Measurements from ENCODE around the gene ZNRF3. TPM values are rescaled to one million over a fixed set of nuclear protein-coding genes. Genes with fewer than 3 reads are reported as not detected.

Gene ZNRF3
- total RNA-seq, 3 donors from 2014 or later, result 5.5 to 10.6 (median 5.8) TPM

DNA sequence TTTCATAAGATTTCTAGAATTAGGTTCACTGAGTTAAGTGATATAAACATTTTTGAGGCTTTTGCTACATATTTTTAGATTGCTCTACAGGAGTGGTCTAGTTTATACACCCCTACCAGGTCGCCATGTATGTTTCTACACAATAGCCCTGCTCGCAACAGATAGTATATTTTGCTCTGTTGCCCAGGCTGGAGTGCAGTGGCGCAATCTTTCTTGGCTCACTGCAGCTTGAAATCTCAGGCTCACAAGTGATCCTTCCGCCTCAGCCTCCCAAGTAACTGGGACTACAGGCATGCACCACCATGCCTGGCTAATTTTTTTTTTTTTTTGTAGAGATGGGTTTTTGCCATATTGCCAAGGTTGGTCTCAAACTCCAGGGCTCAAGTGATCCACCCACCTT lies 10.4 kb downstream of the ZNRF3 start:
- Histone ChIP-seq H3K4me1 (ENCODE audit: low read depth) (peaks cover 13% of the 10 kb centered on the region), H3K9me3 (no peaks in the 10 kb centered on the region), H3K36me3 (ENCODE audit: low read depth) (no peaks in the 10 kb centered on the region), H3K4me3 (no peak overlapping the region)
- intact Hi-C loops (cut with DNase I, micrococcal nuclease), result no loop called here
- TF ChIP-seq, protein P1, sequence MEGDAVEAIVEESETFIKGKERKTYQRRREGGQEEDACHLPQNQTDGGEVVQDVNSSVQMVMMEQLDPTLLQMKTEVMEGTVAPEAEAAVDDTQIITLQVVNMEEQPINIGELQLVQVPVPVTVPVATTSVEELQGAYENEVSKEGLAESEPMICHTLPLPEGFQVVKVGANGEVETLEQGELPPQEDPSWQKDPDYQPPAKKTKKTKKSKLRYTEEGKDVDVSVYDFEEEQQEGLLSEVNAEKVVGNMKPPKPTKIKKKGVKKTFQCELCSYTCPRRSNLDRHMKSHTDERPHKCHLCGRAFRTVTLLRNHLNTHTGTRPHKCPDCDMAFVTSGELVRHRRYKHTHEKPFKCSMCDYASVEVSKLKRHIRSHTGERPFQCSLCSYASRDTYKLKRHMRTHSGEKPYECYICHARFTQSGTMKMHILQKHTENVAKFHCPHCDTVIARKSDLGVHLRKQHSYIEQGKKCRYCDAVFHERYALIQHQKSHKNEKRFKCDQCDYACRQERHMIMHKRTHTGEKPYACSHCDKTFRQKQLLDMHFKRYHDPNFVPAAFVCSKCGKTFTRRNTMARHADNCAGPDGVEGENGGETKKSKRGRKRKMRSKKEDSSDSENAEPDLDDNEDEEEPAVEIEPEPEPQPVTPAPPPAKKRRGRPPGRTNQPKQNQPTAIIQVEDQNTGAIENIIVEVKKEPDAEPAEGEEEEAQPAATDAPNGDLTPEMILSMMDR (IDR thresholded peaks at IDR 0.05), result no peak
- no peak for ATAC-seq
- no peak for DNase-seq

DNA sequence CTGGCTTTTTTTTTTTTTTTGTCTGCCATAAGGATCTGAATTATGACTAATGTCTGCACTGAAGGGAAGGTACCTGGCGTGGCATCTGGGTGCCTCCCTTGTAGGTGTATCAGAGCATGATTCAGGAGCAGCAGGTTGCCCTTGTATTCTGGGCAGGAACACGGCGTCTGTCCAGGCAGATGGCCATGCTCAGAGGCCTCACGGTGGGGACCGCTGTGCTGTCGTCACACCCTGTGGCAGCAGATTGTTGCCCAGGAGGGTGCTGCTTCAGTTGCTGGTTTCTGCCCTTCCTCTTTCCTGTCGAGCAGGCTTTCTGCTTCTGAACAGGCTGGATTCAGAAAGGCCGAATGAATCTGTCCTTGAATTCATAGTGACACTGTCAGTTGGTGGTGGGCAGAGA lies 11.0 kb downstream of the ZNRF3 start:
- H3K4me1 ChIP-seq (ENCODE audit: low read depth), result peaks cover 13% of the 10 kb centered on the region
- ATAC-seq (peak; percentile 91), DNase-seq (peak; percentile 47 to 76 (median 67))
- no peak overlapping the region for H3K4me3 ChIP-seq
- H3K9me3 ChIP-seq, result no peaks in the 10 kb centered on the region
- H3K36me3 ChIP-seq (ENCODE audit: low read depth), result no peaks in the 10 kb centered on the region
- TF ChIP-seq, protein P1 (IDR thresholded peaks at IDR 0.05), result no peak
- intact Hi-C loops (cut with DNase I, micrococcal nuclease), result no loop called here

DNA sequence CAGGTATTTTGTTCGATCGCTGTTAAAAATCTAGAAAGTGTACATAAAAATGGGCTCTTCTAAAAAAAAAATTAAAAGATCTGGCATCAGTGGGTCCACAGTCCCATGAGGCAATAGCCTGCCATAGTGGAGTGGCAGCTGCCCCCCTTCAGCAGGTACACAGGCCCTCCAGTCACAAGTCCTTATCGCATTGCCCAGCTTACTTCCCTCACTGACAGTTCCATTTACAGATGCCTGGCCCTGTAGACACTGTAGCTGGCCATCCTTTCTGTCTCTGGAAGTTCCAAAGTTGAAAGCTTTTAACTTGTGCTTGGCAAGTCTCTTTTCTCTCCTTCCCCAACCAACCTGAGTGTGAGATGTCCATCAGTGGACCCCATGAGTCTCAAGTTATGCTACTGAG lies 11.4 kb downstream of the ZNRF3 start:
- Histone ChIP-seq H3K9me3 (no peaks in the 10 kb centered on the region), H3K4me3 (no peak overlapping the region), H3K4me1 (ENCODE audit: low read depth) (peaks cover 13% of the 10 kb centered on the region), H3K36me3 (ENCODE audit: low read depth) (no peaks in the 10 kb centered on the region)
- intact Hi-C loops (cut with DNase I, micrococcal nuclease), result no loop called here
- DNase-seq (no peak), ATAC-seq (no peak)
- TF ChIP-seq, protein P1 (IDR thresholded peaks at IDR 0.05), result no peak

DNA sequence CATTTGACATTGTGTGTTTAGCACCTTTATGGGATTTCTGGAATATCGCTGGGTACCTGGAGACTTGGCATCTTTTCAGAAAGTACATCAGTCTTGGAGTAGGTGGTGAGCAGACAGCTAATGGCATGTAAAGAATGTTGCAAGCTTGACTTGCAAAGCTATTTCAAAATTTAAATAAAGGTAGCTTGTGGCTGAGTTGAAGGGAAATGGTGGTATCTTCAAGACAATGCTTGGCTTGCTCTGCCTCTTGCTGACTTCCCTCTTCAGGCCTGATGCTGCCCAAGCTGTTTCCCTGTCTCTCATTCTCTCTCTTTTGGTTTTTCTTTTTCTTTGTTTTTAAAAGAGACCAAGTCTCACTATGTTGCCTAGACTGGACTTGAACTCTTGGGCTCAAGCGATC lies 13.2 kb downstream of the ZNRF3 start:
- intact Hi-C loops (cut with DNase I, micrococcal nuclease), result no loop called here
- DNase-seq (no peak), ATAC-seq (no peak)
- TF ChIP-seq, protein P1 (IDR thresholded peaks at IDR 0.05), result no peak
- Histone ChIP-seq H3K4me3 (no peak overlapping the region), H3K36me3 (ENCODE audit: low read depth) (no peaks in the 10 kb centered on the region), H3K4me1 (ENCODE audit: low read depth) (peaks cover 13% of the 10 kb centered on the region), H3K9me3 (no peaks in the 10 kb centered on the region)

DNA sequence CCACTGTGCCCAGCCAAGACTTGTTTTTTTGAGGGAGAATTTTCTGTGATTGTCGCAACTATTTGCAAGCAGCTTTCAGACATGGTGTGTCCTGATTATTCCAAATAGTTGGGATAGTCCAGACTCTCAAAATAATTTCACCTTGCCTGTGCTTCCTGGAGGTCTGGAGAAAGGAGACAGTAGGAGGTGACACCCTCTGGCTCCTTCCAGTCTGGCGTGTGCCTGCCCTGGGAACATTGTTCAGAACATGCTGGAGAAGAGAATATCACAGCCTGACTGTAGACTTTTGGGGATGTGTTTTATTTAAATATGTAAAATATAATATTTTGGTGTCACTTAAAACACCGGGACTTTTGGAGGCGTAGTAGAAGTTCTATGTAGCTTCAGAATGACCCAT lies 14.9 kb downstream of the ZNRF3 start:
- H3K9me3 ChIP-seq, result no peaks in the 10 kb centered on the region
- no peak overlapping the region for H3K4me3 ChIP-seq
- TF ChIP-seq, protein P1 (IDR thresholded peaks at IDR 0.05), result no peak
- intact Hi-C loops (cut with DNase I, micrococcal nuclease), result no loop called here
- H3K36me3 ChIP-seq (ENCODE audit: low read depth), result no peaks in the 10 kb centered on the region
- DNase-seq (no peak), ATAC-seq (no peak)
- peaks cover 11% of the 10 kb centered on the region for H3K4me1 ChIP-seq (ENCODE audit: low read depth)

DNA sequence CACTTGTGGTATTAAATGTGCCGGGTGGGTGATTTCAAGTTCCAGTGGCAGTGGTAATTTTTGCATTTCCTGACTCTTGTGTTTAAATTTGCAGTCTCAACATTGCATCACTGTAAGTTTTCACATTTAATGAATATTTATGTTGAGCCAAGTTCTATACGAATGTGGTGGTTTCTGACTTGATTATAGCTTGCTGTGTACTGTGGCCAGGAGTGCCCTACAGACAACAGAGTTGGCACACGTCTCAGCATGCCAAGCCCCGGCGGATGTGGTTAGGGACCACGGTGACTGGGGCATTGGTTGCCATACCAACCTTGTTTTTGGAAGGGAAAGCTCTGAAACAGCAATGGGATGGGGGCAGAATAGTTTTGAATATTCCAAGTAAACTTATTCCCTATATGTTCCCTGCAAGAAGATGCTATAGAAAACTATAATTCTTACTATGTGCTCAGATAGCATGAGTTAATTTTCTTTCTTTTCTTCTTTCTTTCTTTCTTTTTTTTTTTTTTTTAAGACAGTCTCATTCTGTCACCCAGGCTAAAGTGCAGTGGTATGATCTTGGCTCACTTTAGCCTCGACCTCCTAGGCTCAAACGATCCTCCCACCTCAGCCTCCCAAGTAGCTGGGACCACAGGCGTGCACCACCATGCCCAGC lies 16.0 kb downstream of the ZNRF3 start:
- Histone ChIP-seq H3K4me1 (ENCODE audit: low read depth) (peaks cover 15% of the 10 kb centered on the region), H3K9me3 (no peaks in the 10 kb centered on the region), H3K36me3 (ENCODE audit: low read depth) (no peaks in the 10 kb centered on the region), H3K4me3 (no peak overlapping the region)
- no peak for DNase-seq
- TF ChIP-seq, protein P1 (IDR thresholded peaks at IDR 0.05), result no peak
- no peak for ATAC-seq
- intact Hi-C loops (cut with DNase I, micrococcal nuclease), result no loop called here

Measured in mucosa of descending colon (tissue), 3 donors.